ENCODE results near the gene LTK. TPM values are rescaled to one million over a fixed set of nuclear protein-coding genes. Genes with fewer than 3 reads are reported as not detected.

The LTK gene
- total and polyA plus RNA-seq, 2 of the 4 experiments (the other 2 are of a cell fraction), result 0.18 to 0.62 TPM

- no peak overlapping the region for H2BK15ac ChIP-seq (ENCODE audit: low read depth, low read length)
- H3K4ac ChIP-seq (ENCODE audit: low read depth, low read length), result no peak overlapping the region
- no peak overlapping the region for H3K9ac ChIP-seq (ENCODE audit: low read depth, low read length)
- 0 out of 2 replicates have a peak, but pooled peaks cover 8% of the 10 kb centered on the region for H3K9me1 ChIP-seq (ENCODE audit: insufficient read depth, low read length)
- dilution Hi-C loops (cut with HindIII; ENCODE audit: low sequenced_read_pairs, unreplicated experiment), result no loop called here
- H4K91ac ChIP-seq (ENCODE audit: insufficient read depth, low read depth, low read length), result no peak overlapping the region
- H2AFZ ChIP-seq (replicated peaks; ENCODE audit: low read length, poor library complexity), result no peak overlapping the region
- no peak overlapping the region for H3K4me3 ChIP-seq (ENCODE audit: insufficient read depth, low read depth, low read length)
- in situ Hi-C loops (cut with MboI; ENCODE audit: low sequenced_read_pairs), result no loop called here
- intact Hi-C loops (cut with micrococcal nuclease), result loop anchor here (10.0 kb wide), 1 partner anchor 190 kb away; no protein-coding TSS in a partner anchor
- H3K4me1 ChIP-seq (ENCODE audit: control insufficient read depth, insufficient read depth, low read length), result peaks cover 7% of the 10 kb centered on the region
- no peak overlapping the region for H3K18ac ChIP-seq (ENCODE audit: low read depth, low read length)
- H2AK9ac ChIP-seq (replicated peaks; ENCODE audit: low read depth, low read length, poor library complexity), result no peak overlapping the region
- no peak overlapping the region for H3K27ac ChIP-seq (ENCODE audit: insufficient read depth, low read length)
- ATAC-seq (ENCODE audit: low read depth) (no peak), DNase-seq (no peak)
- 0 out of 4 replicates have a peak, but pooled peaks cover 0 to 5% of the 10 kb centered on the region in 2 experiments for H3K79me1 ChIP-seq (ENCODE audit: low read depth in 1 of 2, low read length in 2 of 2)
- no peaks in the 10 kb centered on the region for H3K36me3 ChIP-seq (ENCODE audit: control insufficient read depth, insufficient read depth, low read length)
- no peak overlapping the region for H3K4me2 ChIP-seq (ENCODE audit: low read depth, low read length)
- no peak overlapping the region for H3K56ac ChIP-seq (ENCODE audit: extremely low read depth, insufficient read depth, low read length)
- WGBS, 2 experiments (ENCODE audit: extremely low coverage in 2 of 2, insufficient read length in 1 of 2), result 92% methylated on average over 3 of the region's 5 CpGs; no CpG with 5 or more reads in 1 of the 2 experiments
- no peak overlapping the region for H2BK120ac ChIP-seq (ENCODE audit: low read depth, low read length)
- no peaks in the 10 kb centered on the region for H3K27me3 ChIP-seq (ENCODE audit: control insufficient read depth, insufficient read depth, low read length)
- H4K5ac ChIP-seq (ENCODE audit: low read depth, low read length), result no peak overlapping the region
- H4K20me1 ChIP-seq (ENCODE audit: insufficient read depth, low read length), result peaks cover 9% of the 10 kb centered on the region; the same call in 1 of the 2 replicates
- H3K9me3 ChIP-seq (ENCODE audit: control insufficient read depth, insufficient read depth, low read length), result no peaks in the 10 kb centered on the region
- no TSS peak for BruUV-seq (replicated peaks)
- no peak overlapping the region for H2AK5ac ChIP-seq (ENCODE audit: low read depth, low read length)
- no peak overlapping the region for H3K14ac ChIP-seq (replicated peaks; ENCODE audit: low read depth, low read length)
- TF ChIP-seq CTCF (conservative IDR thresholded peaks at IDR 0.05; ENCODE audit: low read depth, low read length) (no peak), FOS (IDR thresholded peaks at IDR 0.05; ENCODE audit: low read depth, low read length) (no peak), MAFK (IDR thresholded peaks at IDR 0.05; ENCODE audit: low read depth, low read length) (no peak), POLR2A (IDR thresholded peaks at IDR 0.05; ENCODE audit: low read depth, low read length) (no peak), NFE2L2 (IDR thresholded peaks at IDR 0.05; ENCODE audit: low read depth, low read length) (no peak), RAD21 (IDR thresholded peaks at IDR 0.05; ENCODE audit: low read length) (no peak), ELK1 (IDR thresholded peaks at IDR 0.05; ENCODE audit: borderline replicate concordance, low read depth, low read length) (no peak), CHD1 (IDR thresholded peaks at IDR 0.05; ENCODE audit: low read depth, low read length) (no peak), BHLHE40 (IDR thresholded peaks at IDR 0.05; ENCODE audit: low read depth, low read length) (no peak), CEBPB (IDR thresholded peaks at IDR 0.05; ENCODE audit: low read depth, low read length) (no peak), MXI1 (IDR thresholded peaks at IDR 0.05; ENCODE audit: borderline replicate concordance, low read depth, low read length) (no peak), MAZ (IDR thresholded peaks at IDR 0.05; ENCODE audit: borderline replicate concordance, low read depth, low read length) (no peak), RFX5 (IDR thresholded peaks at IDR 0.05; ENCODE audit: low read depth, low read length) (no peak), SMC3 (IDR thresholded peaks at IDR 0.05; ENCODE audit: low read depth, low read length) (no peak), USF2 (IDR thresholded peaks at IDR 0.05; ENCODE audit: low read depth, low read length) (no peak), RCOR1 (IDR thresholded peaks at IDR 0.05; ENCODE audit: insufficient replicate concordance, low read length) (no peak)
- no peak overlapping the region for H2BK5ac ChIP-seq (ENCODE audit: low read depth, low read length, poor library complexity, severe bottlenecking)
- ChIA-PET POLR2A (ENCODE audit: unreplicated experiment) (no interaction called here), CTCF (no interaction called here)
- no peak overlapping the region for H2BK20ac ChIP-seq (ENCODE audit: low read depth, low read length)
- no peak overlapping the region for H4K8ac ChIP-seq (ENCODE audit: low read depth in 2 of 2, low read length in 2 of 2)
- no peak overlapping the region for H3K23ac ChIP-seq (ENCODE audit: low read depth, low read length)
Observed at GRCh38 chr15:41554343-41554742, 40.7 kb upstream of the LTK start.

Measured in IMR-90 (cell line).